GM23338 (cell line): ENCODE results near the gene DNAJC11.

Experiments
- CREB1 ChIP-seq: fragments of 250-450 bp; sonication (Bioruptor Pico); IDR thresholded peaks from 2 replicates; pipeline ENCODE4 v1.5.0; 2020; ENCODE audit warnings: low read depth, mild to moderate bottlenecking, moderate library complexity
- EZH2 ChIP-seq: fragments of 200-600 bp; sonication (generic); IDR thresholded peaks from one replicate; pipeline ENCODE4 v1.8.0; 2017; ENCODE audit warnings: antibody characterized with exemption, mild to moderate bottlenecking, low read depth; ENCODE audit not compliant: unreplicated experiment
- EZH2phosphoT487 ChIP-seq: fragments of 200-600 bp; sonication (generic); IDR thresholded peaks from one replicate; pipeline ENCODE4 v1.8.1; 2018; ENCODE audit warnings: antibody characterized with exemption; ENCODE audit not compliant: unreplicated experiment
- JUNB ChIP-seq: IDR thresholded peaks from one replicate; pipeline ENCODE4 v1.6.1; 2016; ENCODE audit warnings: antibody characterized with exemption; ENCODE audit not compliant: unreplicated experiment
- NANOG ChIP-seq: IDR thresholded peaks from 2 replicates; pipeline ENCODE4 v1.6.1; 2016; ENCODE audit warnings: antibody characterized with exemption, borderline replicate concordance
- POLR2AphosphoS5 ChIP-seq: IDR thresholded peaks from 2 replicates; pipeline ENCODE4 v1.6.1; 2016; ENCODE audit warnings: antibody characterized with exemption, low read depth
- STAT1 ChIP-seq: IDR thresholded peaks from one replicate; pipeline ENCODE4 v1.6.1; 2016; ENCODE audit warnings: antibody characterized with exemption; ENCODE audit not compliant: unreplicated experiment
- ZNF331 ChIP-seq: fragments of 250-450 bp; sonication (Bioruptor Pico); IDR thresholded peaks from 2 replicates; pipeline ENCODE4 v1.5.0; 2020; ENCODE audit warnings: low read depth, mild to moderate bottlenecking, moderate library complexity
- TF ChIP-seq, protein P1 (sequence below), 2 experiments: fragments of 200-600 bp in 1 of 2; sonication (generic) in 1 of 2; conservative IDR thresholded peaks; 2 replicates each; pipeline versions ENCODE4 v1.5.1 to v1.6.1; 2016 to 2017; ENCODE audit warnings: antibody characterized with exemption in 2 of 2, low read depth in 2 of 2, mild to moderate bottlenecking in 2 of 2, moderate library complexity in 1 of 2
- TF ChIP-seq, protein P2 (sequence below): IDR thresholded peaks from 2 replicates; pipeline ENCODE4 v1.6.1; 2016; ENCODE audit warnings: antibody characterized with exemption
- TF ChIP-seq, protein P3 (sequence below): IDR thresholded peaks from one replicate; pipeline ENCODE4 v1.6.1; 2018; ENCODE audit warnings: antibody characterized with exemption; ENCODE audit not compliant: unreplicated experiment
- TF ChIP-seq, protein P4 (sequence below): fragments of 250-450 bp; sonication (Bioruptor Pico); IDR thresholded peaks from 2 replicates; pipeline ENCODE4 v1.5.0; 2020; ENCODE audit warnings: mild to moderate bottlenecking, moderate library complexity

DNA sequence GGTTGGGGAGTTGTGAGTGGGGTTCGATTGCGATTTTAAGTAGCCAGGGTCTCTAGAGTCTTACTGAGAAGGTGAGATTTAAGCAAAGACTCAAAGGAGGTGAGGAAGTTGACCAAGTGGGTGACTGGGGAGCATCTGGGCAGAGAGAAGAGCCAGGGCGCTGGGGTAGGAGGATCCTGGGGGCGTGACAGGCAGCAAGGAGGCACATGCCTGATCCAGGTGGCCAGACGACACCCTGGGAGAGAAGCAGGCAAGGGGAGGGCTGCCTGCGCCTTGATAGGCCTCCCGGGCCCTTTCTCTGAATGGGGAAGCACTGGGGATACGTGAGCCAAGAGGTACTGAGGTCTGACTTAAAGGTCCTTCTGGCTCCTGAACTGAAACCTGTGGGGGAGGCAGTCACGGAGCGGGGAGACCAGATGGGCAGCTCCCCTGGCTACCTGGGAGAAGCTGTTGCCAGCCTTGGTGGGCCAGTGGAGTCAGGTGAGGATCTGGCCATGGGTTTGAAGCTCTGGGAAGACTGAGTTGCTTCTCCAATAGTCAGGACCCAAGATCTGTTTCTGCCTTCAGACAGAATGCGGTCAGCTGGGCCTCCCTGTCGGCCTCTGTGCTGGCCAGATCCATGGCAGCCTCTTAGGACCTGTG, 116.4 kb downstream of the DNAJC11 start:
- TF ChIP-seq EZH2, result no peak
- TF ChIP-seq, protein P1, sequence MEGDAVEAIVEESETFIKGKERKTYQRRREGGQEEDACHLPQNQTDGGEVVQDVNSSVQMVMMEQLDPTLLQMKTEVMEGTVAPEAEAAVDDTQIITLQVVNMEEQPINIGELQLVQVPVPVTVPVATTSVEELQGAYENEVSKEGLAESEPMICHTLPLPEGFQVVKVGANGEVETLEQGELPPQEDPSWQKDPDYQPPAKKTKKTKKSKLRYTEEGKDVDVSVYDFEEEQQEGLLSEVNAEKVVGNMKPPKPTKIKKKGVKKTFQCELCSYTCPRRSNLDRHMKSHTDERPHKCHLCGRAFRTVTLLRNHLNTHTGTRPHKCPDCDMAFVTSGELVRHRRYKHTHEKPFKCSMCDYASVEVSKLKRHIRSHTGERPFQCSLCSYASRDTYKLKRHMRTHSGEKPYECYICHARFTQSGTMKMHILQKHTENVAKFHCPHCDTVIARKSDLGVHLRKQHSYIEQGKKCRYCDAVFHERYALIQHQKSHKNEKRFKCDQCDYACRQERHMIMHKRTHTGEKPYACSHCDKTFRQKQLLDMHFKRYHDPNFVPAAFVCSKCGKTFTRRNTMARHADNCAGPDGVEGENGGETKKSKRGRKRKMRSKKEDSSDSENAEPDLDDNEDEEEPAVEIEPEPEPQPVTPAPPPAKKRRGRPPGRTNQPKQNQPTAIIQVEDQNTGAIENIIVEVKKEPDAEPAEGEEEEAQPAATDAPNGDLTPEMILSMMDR (conservative IDR thresholded peaks at IDR 0.05; ENCODE audit: low read depth in 2 of 2), result no peak
- no peak for TF ChIP-seq JUNB
- no peak for TF ChIP-seq EZH2phosphoT487
- TF ChIP-seq CREB1, result no peak
- no peak; the same call in 1 of the 2 replicates for TF ChIP-seq POLR2AphosphoS5
- TF ChIP-seq ZNF331 (CRISPR knock-in tag), result no peak
- TF ChIP-seq, protein P2, sequence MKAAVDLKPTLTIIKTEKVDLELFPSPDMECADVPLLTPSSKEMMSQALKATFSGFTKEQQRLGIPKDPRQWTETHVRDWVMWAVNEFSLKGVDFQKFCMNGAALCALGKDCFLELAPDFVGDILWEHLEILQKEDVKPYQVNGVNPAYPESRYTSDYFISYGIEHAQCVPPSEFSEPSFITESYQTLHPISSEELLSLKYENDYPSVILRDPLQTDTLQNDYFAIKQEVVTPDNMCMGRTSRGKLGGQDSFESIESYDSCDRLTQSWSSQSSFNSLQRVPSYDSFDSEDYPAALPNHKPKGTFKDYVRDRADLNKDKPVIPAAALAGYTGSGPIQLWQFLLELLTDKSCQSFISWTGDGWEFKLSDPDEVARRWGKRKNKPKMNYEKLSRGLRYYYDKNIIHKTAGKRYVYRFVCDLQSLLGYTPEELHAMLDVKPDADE, result no peak
- TF ChIP-seq, protein P3, sequence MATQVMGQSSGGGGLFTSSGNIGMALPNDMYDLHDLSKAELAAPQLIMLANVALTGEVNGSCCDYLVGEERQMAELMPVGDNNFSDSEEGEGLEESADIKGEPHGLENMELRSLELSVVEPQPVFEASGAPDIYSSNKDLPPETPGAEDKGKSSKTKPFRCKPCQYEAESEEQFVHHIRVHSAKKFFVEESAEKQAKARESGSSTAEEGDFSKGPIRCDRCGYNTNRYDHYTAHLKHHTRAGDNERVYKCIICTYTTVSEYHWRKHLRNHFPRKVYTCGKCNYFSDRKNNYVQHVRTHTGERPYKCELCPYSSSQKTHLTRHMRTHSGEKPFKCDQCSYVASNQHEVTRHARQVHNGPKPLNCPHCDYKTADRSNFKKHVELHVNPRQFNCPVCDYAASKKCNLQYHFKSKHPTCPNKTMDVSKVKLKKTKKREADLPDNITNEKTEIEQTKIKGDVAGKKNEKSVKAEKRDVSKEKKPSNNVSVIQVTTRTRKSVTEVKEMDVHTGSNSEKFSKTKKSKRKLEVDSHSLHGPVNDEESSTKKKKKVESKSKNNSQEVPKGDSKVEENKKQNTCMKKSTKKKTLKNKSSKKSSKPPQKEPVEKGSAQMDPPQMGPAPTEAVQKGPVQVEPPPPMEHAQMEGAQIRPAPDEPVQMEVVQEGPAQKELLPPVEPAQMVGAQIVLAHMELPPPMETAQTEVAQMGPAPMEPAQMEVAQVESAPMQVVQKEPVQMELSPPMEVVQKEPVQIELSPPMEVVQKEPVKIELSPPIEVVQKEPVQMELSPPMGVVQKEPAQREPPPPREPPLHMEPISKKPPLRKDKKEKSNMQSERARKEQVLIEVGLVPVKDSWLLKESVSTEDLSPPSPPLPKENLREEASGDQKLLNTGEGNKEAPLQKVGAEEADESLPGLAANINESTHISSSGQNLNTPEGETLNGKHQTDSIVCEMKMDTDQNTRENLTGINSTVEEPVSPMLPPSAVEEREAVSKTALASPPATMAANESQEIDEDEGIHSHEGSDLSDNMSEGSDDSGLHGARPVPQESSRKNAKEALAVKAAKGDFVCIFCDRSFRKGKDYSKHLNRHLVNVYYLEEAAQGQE, result no peak
- no peak for TF ChIP-seq NANOG
- TF ChIP-seq, protein P4, sequence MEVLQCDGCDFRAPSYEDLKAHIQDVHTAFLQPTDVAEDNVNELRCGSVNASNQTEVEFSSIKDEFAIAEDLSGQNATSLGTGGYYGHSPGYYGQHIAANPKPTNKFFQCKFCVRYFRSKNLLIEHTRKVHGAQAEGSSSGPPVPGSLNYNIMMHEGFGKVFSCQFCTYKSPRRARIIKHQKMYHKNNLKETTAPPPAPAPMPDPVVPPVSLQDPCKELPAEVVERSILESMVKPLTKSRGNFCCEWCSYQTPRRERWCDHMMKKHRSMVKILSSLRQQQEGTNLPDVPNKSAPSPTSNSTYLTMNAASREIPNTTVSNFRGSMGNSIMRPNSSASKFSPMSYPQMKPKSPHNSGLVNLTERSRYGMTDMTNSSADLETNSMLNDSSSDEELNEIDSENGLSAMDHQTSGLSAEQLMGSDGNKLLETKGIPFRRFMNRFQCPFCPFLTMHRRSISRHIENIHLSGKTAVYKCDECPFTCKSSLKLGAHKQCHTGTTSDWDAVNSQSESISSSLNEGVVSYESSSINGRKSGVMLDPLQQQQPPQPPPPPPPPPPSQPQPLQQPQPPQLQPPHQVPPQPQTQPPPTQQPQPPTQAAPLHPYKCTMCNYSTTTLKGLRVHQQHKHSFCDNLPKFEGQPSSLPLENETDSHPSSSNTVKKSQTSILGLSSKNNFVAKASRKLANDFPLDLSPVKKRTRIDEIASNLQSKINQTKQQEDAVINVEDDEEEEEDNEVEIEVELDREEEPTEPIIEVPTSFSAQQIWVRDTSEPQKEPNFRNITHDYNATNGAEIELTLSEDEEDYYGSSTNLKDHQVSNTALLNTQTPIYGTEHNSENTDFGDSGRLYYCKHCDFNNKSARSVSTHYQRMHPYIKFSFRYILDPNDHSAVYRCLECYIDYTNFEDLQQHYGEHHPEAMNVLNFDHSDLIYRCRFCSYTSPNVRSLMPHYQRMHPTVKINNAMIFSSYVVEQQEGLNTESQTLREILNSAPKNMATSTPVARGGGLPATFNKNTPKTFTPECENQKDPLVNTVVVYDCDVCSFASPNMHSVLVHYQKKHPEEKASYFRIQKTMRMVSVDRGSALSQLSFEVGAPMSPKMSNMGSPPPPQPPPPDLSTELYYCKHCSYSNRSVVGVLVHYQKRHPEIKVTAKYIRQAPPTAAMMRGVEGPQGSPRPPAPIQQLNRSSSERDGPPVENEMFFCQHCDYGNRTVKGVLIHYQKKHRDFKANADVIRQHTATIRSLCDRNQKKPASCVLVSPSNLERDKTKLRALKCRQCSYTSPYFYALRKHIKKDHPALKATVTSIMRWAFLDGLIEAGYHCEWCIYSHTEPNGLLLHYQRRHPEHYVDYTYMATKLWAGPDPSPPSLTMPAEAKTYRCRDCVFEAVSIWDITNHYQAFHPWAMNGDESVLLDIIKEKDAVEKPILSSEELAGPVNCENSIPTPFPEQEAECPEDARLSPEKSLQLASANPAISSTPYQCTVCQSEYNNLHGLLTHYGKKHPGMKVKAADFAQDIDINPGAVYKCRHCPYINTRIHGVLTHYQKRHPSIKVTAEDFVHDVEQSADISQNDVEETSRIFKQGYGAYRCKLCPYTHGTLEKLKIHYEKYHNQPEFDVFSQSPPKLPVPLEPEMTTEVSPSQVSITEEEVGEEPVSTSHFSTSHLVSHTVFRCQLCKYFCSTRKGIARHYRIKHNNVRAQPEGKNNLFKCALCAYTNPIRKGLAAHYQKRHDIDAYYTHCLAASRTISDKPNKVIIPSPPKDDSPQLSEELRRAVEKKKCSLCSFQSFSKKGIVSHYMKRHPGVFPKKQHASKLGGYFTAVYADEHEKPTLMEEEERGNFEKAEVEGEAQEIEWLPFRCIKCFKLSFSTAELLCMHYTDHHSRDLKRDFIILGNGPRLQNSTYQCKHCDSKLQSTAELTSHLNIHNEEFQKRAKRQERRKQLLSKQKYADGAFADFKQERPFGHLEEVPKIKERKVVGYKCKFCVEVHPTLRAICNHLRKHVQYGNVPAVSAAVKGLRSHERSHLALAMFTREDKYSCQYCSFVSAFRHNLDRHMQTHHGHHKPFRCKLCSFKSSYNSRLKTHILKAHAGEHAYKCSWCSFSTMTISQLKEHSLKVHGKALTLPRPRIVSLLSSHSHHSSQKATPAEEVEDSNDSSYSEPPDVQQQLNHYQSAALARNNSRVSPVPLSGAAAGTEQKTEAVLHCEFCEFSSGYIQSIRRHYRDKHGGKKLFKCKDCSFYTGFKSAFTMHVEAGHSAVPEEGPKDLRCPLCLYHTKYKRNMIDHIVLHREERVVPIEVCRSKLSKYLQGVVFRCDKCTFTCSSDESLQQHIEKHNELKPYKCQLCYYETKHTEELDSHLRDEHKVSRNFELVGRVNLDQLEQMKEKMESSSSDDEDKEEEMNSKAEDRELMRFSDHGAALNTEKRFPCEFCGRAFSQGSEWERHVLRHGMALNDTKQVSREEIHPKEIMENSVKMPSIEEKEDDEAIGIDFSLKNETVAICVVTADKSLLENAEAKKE (CRISPR knock-in tag), result no peak
- TF ChIP-seq STAT1, result no peak
